Activated T-cell treated with anti-CD3 and anti-CD28 coated beads, Interleukin-2, amount 50 U/mL, for 24 hours (primary cell): Measurements from ENCODE around the gene G3BP1.
"Not testable (repeated sequence)": the region's sequence is repeated elsewhere in the genome, so short reads cannot be mapped to it uniquely, and the experiment has no call there.

ENCODE experiments used
- DNase-seq: peaks from one replicate; pipeline ENCODE4 v3.0.0-alpha.2; 2020
- H3K27ac Mint-ChIP-seq: 2 replicates; pipeline ENCODE4 v1.8.0; 2020; ENCODE audit warnings: mild to moderate bottlenecking, mixed read lengths
- H3K27me3 Mint-ChIP-seq: 2 replicates; pipeline ENCODE4 v1.8.0; 2020; ENCODE audit warnings: mixed read lengths
- H3K36me3 Mint-ChIP-seq: 2 replicates; pipeline ENCODE4 v1.8.0; 2020; ENCODE audit warnings: low read depth, mixed read lengths
- H3K4me1 Mint-ChIP-seq: 2 replicates; pipeline ENCODE4 v1.8.0; 2020; ENCODE audit warnings: low read depth, mixed read lengths
- H3K4me3 Mint-ChIP-seq: 2 replicates; pipeline ENCODE4 v1.8.0; 2020; ENCODE audit warnings: mild to moderate bottlenecking, moderate library complexity, mixed read lengths
- H3K9me3 Mint-ChIP-seq: 2 replicates; pipeline ENCODE4 v1.8.0; 2020; ENCODE audit warnings: mixed read lengths

Gene G3BP1

GRCh38 chr5:151825445-151825844, 53.7 kb downstream of the G3BP1 start:
- no peaks in the 10 kb centered on the region for H3K27me3 Mint-ChIP-seq
- H3K4me1 Mint-ChIP-seq: peaks cover 4% of the 10 kb centered on the region
- H3K4me3 Mint-ChIP-seq: no peak overlapping the region
- H3K9me3 Mint-ChIP-seq: peaks cover 4% of the 10 kb centered on the region
- H3K36me3 Mint-ChIP-seq: peaks cover 69% of the 10 kb centered on the region
- DNase-seq: no peak
- H3K27ac Mint-ChIP-seq: no peak overlapping the region

- H3K36me3 Mint-ChIP-seq: peaks cover 83% of the 10 kb centered on the region
- no peak overlapping the region for H3K4me3 Mint-ChIP-seq
- no peaks in the 10 kb centered on the region for H3K27me3 Mint-ChIP-seq
- no peak for DNase-seq
- H3K27ac Mint-ChIP-seq: no peak overlapping the region
- H3K4me1 Mint-ChIP-seq: peaks cover 9% of the 10 kb centered on the region
- peaks cover 31% of the 10 kb centered on the region for H3K9me3 Mint-ChIP-seq
These were observed 57.6 kb downstream of the G3BP1 start for GRCh38 chr5:151829370-151829769.

- DNase-seq, H3K4me1 Mint-ChIP-seq, H3K27me3 Mint-ChIP-seq, H3K4me3 Mint-ChIP-seq, H3K27ac Mint-ChIP-seq: not testable (repeated sequence)
- Mint-ChIP-seq H3K36me3 (peaks cover 55% of the 10 kb centered on the region), H3K9me3 (peaks cover 50% of the 10 kb centered on the region)
These were observed 61.1 kb downstream of the G3BP1 start for GRCh38 chr5:151832843-151833242.

- no peaks in the 10 kb centered on the region for H3K27me3 Mint-ChIP-seq
- no peaks in the 10 kb centered on the region for H3K36me3 Mint-ChIP-seq
- H3K4me1 Mint-ChIP-seq: no peaks in the 10 kb centered on the region
- DNase-seq: no peak
- no peak overlapping the region for H3K4me3 Mint-ChIP-seq
- no peaks in the 10 kb centered on the region for H3K9me3 Mint-ChIP-seq
- no peak overlapping the region for H3K27ac Mint-ChIP-seq
These were observed 75.0 kb downstream of the G3BP1 start for GRCh38 chr5:151846765-151847164.

- Mint-ChIP-seq H3K27ac (no peak overlapping the region), H3K27me3 (no peaks in the 10 kb centered on the region), H3K4me1 (no peaks in the 10 kb centered on the region), H3K4me3 (no peak overlapping the region), H3K36me3 (no peaks in the 10 kb centered on the region), H3K9me3 (no peaks in the 10 kb centered on the region)
- DNase-seq: no peak
These were observed 76.1 kb downstream of the G3BP1 start for GRCh38 chr5:151847871-151848270.

GRCh38 chr5:151855701-151856100, 83.9 kb downstream of the G3BP1 start:
- no peak overlapping the region for H3K4me3 Mint-ChIP-seq
- H3K4me1 Mint-ChIP-seq: no peaks in the 10 kb centered on the region
- no peaks in the 10 kb centered on the region for H3K36me3 Mint-ChIP-seq
- no peaks in the 10 kb centered on the region for H3K27me3 Mint-ChIP-seq
- H3K27ac Mint-ChIP-seq: no peak overlapping the region
- H3K9me3 Mint-ChIP-seq: no peaks in the 10 kb centered on the region
- no peak for DNase-seq

- no peaks in the 10 kb centered on the region for H3K9me3 Mint-ChIP-seq
- DNase-seq: no peak
- no peak overlapping the region for H3K4me3 Mint-ChIP-seq
- H3K27me3 Mint-ChIP-seq: no peaks in the 10 kb centered on the region
- no peak overlapping the region for H3K27ac Mint-ChIP-seq
- H3K36me3 Mint-ChIP-seq: no peaks in the 10 kb centered on the region
- no peaks in the 10 kb centered on the region for H3K4me1 Mint-ChIP-seq
These were observed 85.1 kb downstream of the G3BP1 start for GRCh38 chr5:151856861-151857260.

GRCh38 chr5:151860867-151861266, 89.1 kb downstream of the G3BP1 start:
- not testable (repeated sequence) for H3K9me3 Mint-ChIP-seq, H3K4me3 Mint-ChIP-seq, H3K27ac Mint-ChIP-seq, H3K4me1 Mint-ChIP-seq, DNase-seq, H3K27me3 Mint-ChIP-seq, H3K36me3 Mint-ChIP-seq
